Measurements from ENCODE around the gene GABBR2.
A peak's percentile ranks its signal among the peaks of the same experiment; 100 is the strongest.

The GABBR2 gene

DNA sequence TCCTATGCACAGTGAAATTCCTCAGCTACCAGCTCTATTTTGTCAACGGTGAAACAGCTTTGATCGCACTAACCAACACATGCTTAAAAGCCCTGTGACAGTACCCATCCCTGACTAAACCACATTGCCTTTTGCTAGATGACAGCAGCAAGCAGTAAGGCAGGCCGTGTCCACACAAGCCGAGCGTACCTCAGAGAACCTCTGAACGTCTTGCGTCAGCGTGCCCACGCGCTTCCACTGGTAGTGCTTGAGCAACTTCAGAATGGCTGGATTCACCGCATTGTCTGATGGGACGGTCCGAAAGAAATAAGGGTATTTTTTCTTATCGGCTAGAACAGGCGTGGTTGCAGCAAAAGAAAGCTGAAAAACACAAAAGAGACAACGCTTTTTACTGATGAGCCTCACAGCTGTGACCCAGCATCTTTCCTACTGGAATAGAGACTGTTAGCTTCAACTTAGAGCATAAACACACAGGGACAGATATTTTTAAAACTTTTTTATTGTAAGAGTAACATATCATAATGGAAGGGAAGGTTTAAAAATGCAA lies 167.0 kb downstream of the GABBR2 start:
- DNase-seq (ENCODE audit: low read depth) = no peak
- H3K4me3 ChIP-seq (ENCODE audit: low read depth, low read length) = no peak overlapping the region
- TF ChIP-seq, protein P1, sequence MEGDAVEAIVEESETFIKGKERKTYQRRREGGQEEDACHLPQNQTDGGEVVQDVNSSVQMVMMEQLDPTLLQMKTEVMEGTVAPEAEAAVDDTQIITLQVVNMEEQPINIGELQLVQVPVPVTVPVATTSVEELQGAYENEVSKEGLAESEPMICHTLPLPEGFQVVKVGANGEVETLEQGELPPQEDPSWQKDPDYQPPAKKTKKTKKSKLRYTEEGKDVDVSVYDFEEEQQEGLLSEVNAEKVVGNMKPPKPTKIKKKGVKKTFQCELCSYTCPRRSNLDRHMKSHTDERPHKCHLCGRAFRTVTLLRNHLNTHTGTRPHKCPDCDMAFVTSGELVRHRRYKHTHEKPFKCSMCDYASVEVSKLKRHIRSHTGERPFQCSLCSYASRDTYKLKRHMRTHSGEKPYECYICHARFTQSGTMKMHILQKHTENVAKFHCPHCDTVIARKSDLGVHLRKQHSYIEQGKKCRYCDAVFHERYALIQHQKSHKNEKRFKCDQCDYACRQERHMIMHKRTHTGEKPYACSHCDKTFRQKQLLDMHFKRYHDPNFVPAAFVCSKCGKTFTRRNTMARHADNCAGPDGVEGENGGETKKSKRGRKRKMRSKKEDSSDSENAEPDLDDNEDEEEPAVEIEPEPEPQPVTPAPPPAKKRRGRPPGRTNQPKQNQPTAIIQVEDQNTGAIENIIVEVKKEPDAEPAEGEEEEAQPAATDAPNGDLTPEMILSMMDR (conservative IDR thresholded peaks at IDR 0.05; ENCODE audit: low read depth, low read length) = no peak

- no peak overlapping the region for H3K4me3 ChIP-seq (ENCODE audit: low read depth, low read length)
- TF ChIP-seq, protein P1 (conservative IDR thresholded peaks at IDR 0.05; ENCODE audit: low read depth, low read length) = no peak
- DNase-seq (ENCODE audit: low read depth) = no peak
Observed at GRCh38 chr9:98540476-98540875, 168.3 kb downstream of the GABBR2 start.

- DNase-seq (ENCODE audit: low read depth) = peak; percentile 39
- H3K4me3 ChIP-seq (ENCODE audit: low read depth, low read length) = no peak overlapping the region
- TF ChIP-seq, protein P1 (conservative IDR thresholded peaks at IDR 0.05; ENCODE audit: low read depth, low read length) = no peak
Observed at GRCh38 chr9:98539954-98540353, 168.8 kb downstream of the GABBR2 start.

- no peak for DNase-seq (ENCODE audit: low read depth)
- H3K4me3 ChIP-seq (ENCODE audit: low read depth, low read length) = no peak overlapping the region
- TF ChIP-seq, protein P1 (conservative IDR thresholded peaks at IDR 0.05; ENCODE audit: low read depth, low read length) = no peak
Observed at GRCh38 chr9:98538626-98539031, 170.1 kb downstream of the GABBR2 start.

DNA sequence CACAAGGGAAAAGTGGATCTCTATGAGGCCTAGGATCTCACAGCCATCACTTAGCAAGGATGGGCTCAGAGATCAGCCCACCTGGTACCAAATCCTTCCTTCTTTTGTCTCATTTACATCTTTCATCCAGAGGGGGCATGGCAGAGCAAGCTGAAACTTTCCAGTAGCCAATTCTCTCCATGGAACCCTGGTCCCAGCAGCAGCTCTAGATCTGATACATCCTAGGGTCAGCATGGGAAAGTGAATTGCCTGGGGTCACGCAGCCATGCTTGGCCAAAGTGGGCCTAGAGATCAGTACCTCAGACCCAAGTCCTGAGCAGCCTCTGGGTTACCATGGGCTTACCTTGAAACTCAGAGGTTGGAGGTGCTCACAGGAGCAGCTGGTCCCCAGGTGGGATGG lies 170.5 kb downstream of the GABBR2 start:
- no peak overlapping the region for H3K4me3 ChIP-seq (ENCODE audit: low read depth, low read length)
- DNase-seq (ENCODE audit: low read depth) = no peak
- TF ChIP-seq, protein P1 (conservative IDR thresholded peaks at IDR 0.05; ENCODE audit: low read depth, low read length) = peak; percentile 20

- TF ChIP-seq, protein P1 (conservative IDR thresholded peaks at IDR 0.05; ENCODE audit: low read depth, low read length) = peak; percentile 48
- peak; percentile 9 for DNase-seq (ENCODE audit: low read depth)
- no peak overlapping the region for H3K4me3 ChIP-seq (ENCODE audit: low read depth, low read length)
Observed at GRCh38 chr9:98536542-98537173, 172.1 kb downstream of the GABBR2 start.

DNA sequence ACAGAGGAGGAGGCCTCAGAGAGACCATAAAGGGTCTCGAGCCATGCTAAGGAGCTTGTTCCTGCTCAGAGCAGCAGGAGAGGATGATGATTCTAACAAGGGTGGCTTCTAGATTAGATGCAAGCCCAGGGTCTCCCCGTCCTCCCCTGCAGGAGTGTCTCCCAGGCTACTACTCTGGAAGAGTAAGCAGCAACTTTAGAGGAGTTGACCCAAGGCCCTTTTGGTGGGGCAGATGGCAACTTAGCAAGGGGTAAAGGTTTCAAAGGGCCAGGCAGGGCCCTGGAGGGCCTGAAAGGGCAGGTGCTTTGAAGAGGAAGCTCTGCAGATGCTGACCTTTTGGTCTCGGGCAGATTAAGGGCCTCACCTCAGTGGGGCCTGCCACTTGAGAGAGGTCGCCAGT lies 174.9 kb downstream of the GABBR2 start:
- TF ChIP-seq, protein P1 (conservative IDR thresholded peaks at IDR 0.05; ENCODE audit: low read depth, low read length) = no peak
- H3K4me3 ChIP-seq (ENCODE audit: low read depth, low read length) = no peak overlapping the region
- no peak for DNase-seq (ENCODE audit: low read depth)
